ENCODE measurements around the gene FAM117B.

DNA sequence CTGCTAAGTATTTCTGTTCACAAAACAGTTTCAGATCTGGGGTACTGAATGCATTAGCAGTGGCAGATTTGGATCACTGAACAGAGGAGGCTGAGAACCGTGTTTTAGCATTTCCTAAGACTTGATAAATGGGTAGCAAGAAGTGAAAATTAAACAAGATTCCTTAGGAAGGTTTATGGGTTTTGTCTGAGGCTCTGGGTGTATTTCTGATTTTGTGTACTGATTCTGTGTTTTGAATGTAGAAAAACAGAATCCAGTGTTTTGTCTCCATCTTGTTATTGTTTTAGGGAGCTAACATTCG is 1.4 kb downstream of the FAM117B start:
- TF ChIP-seq, protein P1, sequence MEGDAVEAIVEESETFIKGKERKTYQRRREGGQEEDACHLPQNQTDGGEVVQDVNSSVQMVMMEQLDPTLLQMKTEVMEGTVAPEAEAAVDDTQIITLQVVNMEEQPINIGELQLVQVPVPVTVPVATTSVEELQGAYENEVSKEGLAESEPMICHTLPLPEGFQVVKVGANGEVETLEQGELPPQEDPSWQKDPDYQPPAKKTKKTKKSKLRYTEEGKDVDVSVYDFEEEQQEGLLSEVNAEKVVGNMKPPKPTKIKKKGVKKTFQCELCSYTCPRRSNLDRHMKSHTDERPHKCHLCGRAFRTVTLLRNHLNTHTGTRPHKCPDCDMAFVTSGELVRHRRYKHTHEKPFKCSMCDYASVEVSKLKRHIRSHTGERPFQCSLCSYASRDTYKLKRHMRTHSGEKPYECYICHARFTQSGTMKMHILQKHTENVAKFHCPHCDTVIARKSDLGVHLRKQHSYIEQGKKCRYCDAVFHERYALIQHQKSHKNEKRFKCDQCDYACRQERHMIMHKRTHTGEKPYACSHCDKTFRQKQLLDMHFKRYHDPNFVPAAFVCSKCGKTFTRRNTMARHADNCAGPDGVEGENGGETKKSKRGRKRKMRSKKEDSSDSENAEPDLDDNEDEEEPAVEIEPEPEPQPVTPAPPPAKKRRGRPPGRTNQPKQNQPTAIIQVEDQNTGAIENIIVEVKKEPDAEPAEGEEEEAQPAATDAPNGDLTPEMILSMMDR (optimal IDR thresholded peaks at IDR 0.05 in 1 of 3, IDR thresholded peaks at IDR 0.05 in 1 of 3, conservative IDR thresholded peaks at IDR 0.05 in 1 of 3; ENCODE audit: extremely low read depth in 1 of 3, insufficient read depth in 2 of 3, low read length in 3 of 3), result no peak
- TF ChIP-seq EZH2 (IDR thresholded peaks at IDR 0.05; ENCODE audit: low read length), result no peak
